Measurements from ENCODE around the gene ISM2.
"Not testable (repeated sequence)": the region's sequence is repeated elsewhere in the genome, so short reads cannot be mapped to it uniquely, and the experiment has no call there.

The ISM2 gene

DNA sequence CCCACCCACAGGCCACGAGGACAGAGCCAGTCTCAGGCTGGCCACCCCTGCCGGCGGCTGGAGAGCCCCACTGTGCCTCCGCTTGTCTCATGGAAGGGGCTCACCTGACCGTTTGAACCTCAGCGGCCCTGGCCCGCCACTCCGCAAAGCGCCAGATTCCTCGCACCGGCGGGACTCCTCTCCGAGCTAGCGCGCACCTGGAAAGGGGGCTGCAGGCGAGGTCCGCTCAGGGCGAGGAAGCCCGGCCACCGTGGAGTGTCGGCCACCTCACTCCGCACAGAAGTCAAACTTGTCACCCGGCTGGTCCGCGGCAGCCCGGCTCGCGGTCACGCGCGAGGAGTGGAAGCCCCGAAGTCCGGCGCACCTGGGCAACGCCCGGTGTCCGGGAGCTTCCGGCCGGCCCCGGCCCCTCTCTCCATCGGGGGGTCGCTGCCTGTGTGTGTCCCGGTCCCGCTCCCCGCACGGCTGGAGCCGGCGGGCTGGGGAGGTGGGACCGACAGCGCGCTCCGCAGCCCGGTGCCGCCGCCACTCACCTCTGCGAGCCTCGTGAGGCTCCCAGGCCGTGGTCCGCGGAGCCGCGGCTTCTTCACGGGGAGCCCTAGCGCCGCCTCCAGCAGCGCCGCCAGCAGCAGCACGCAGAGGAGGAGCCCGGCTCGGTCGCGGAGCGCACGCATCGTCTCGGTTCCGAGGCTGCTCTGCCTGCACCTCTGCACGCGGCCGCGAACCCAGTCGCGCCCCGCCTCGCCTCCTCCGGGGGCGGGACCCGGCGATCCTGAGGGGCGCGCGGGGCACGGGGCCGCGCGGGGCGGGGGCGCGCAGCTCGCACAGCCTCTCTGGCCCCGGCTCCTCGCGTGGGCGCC is at the start of gene ISM2:
Gene ISM2, minus strand, starts transcription at position 697 of the 860 bp plus-strand sequence. Its CDS starts 23 bp downstream, at position 674.
- DNase-seq: peak; percentile 43 to 47

DNA sequence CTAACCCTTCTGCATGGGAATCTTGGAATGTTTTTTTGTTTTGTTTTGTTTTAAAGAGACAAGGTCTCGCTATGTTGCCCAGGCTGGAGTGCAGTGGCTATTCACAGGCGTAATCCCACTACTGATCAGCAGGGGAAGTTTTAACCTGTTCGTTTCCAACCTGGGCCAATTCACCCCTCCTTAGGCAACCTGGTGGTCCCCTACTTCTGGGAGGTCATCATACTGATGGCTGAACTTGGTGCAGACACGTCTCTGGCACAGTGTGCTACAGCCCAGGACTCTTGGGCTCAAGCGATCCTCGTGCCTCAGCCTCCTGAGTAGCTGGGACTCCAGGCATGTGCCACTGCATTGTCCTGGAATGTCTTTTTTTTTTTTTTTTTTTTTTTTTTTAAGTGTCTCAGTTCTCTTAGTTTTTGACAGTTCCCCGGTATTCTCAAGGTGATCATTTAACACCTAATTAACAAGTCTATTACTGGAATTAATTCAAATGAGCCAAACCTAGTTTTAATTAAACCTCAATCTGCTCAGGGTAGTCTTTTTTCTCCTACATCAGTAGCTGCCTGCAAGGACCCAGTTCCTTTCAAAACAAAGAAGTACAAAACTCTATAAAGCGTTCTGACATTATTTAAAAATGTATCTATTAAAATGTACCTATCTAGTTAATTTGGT is 49.0 kb upstream of the ISM2 start:
- DNase-seq: no peak

DNA sequence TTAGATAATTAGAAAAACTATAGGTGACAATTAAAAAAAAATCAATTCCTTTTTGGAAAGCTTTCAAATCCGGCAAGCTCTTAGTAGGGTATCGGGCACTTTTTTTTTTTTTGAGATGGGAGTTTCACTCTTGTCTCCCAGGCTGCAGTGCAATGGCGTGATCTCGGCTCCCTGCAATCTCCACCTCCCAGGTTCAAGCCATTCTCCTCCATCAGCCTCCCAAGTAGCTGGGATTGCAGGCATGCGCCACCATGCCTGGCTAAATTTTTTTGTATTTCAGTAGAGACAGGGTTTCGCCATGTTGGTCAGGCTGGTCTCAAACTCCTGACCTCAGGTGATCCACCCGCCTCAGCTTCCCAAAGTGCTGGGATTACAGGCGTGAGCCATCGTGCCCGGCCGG is 46.6 kb upstream of the ISM2 start:
- DNase-seq: not testable (repeated sequence)

DNA sequence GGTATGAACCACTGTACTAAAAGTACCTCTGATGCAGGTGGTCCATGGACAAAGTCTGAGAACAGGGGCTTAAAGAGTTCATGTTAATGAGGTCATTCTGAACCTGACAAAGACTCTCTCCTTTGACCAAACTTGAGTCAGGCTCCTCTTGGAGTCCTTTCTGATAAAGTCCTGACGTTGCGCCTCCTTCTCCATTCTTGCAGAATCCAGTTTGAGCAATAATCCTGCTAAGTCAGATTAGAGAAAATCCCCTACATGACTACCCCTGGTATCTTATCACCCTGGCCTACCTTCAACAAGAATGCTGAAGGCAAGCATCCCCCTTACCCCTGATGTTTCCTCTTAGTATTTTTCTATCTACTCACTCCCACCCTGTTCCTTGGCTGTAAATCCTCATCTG is 46.0 kb upstream of the ISM2 start:
- no peak for DNase-seq

DNA sequence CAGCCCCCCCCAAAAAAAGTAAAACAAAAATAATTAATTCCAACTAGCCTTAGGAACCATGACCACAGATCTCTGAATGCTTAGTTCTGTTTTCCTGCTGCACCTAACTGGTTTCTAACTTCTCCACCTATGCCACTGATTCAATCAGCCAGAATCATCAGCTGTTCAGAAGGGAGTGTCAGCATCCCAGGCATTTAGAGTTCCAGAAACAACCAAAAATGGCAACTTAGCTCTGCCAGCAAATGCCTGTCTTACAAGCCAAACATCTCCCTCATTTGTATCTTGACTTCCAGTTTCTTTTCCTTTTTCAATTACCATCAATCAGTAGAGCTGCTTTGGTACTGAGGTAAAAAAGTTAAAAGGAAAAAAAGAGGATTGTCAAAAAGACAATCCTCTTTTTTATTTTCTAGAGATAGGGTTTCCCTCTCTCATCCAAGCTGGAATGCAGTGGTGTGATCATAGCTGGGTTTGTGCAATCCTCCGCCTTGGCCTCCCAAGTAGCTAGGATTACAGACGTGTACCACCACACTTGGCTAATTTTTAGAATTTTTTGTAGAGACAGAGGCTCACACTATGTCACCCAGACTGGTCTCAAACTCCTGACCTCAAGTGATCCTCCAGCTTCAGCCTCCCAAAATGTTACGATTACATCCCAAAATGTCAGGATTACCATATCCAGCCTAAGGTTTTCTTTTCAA is 45.2 kb upstream of the ISM2 start:
- DNase-seq: no peak

DNA sequence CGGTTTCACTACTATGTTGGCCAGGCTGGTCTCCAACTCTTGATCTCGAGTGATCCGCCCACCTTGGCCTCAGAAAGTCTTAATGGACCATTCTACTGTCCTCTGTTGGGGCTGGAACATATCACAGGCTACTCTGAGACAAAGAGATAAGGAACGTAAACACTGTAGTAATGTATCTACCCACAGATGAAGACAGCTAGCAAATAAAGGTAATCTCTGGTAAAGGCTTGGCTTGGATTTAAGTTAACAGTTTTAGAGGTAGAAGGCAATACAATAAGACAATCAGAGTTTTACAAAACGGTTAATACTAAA is 44.6 kb upstream of the ISM2 start:
- no peak for DNase-seq

DNA sequence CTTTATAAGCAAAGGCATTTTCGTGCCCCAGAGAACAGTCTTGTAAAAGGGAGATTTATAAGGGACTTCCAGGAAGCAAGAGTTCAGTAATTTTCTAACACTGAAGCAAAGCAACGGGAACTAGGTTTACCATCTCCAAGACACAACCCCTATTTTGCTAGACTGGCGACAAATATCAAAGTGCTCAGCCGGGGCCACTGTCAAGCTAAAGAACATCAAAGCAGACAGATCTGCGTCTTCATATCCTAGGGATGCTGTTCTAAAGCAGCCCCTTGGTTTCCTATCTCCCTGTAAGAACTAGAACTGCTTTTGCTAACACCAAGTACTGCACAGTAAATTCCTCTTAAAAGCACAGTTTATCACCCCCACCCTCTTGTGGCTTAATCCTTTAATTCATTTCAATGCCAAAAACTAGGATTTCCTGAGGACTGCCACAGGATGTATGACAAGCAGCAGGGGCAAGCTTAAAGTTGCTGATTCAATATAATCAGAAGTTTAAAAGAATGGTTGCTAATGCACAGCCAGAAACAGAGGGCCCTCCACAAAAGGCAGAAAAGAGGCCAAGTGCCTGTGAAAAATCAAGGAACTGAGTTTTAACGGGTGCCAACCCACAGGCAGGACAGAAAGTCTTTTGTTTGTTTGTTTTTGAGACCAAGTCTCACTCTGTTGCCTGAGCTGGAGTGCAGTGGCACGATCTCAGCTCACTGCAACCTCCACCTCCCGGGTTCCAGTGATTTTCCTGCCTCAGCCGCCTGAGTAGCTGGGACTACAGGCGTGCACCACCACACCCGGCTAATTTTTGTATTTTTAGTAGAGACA is 44.0 kb upstream of the ISM2 start:
- DNase-seq: no peak

DNA sequence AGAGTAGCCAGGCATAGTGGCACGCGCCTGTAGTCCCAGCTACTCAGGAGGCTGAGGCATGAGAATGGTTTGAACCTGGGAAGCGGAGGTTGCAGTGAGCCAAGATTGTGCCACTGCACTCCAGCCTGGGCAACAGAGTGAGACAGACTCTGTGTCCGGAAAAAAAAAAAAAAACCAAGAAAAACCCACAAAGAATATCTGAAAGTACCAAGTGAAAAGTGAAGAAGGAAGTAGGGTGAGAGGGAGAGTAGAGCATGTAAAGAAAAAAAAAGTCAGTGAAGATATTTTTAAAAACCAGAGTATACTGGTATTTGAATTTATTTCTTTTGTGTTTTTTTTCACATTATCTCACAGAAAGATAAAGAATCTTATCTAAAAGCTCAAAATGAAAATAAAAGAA is 43.3 kb upstream of the ISM2 start:
- DNase-seq: no peak

DNA sequence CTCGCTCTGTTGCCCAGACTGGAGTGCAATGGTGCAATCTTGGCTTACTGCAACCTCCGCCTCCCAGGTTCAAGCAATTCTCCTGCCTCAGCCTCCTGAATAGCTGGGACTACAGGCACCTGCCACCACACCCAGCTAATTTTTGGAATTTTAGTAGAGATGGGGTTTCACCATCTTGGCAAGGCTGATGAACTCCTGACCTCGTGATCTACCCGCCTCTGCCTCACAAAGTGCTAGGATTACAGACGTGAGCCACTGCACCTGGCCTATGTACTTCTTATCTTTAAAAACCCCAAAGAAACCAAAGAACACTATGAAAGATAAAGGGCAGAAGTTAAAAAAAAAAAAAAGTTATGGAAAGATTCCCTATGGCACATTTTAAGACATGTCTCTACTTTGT is 38.3 kb upstream of the ISM2 start:
- DNase-seq: not testable (repeated sequence)

DNA sequence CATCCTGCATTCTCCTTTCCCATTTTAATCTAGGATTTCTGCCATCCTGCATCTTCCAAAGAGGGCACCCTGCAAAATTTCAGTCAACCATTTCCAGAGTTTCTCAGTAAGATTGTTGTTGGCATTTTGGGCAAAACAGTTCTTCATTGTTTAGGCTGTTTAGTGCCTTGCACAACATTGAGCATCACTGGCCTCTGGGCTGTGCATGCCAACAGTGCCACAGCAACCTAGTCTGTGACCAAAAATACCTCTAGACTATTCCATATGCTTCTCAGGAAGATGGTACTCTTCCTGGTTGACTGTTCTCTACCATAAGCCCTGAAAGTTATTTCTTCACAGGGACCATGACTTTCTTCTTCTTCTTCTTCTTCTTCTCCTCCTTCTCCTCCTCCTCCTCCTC is 32.5 kb upstream of the ISM2 start:
- DNase-seq: no peak

DNA sequence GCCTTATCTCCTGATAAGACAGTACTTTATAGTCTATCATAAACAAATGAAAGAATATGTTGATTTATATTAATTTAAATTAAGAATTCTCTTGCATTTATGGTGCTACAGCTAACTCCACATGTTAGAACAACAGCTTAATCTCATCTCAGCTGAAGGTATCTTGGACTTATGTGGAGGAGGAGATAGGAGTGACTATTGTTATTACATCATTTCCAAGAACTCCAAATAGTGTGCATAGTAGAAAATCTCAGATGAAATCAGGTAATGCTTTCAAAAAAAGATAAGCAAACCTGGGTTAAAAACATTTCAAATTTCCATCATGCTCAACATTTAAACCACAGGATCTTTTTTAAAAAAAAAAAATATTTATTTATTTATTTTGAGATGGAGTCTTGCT is 31.3 kb upstream of the ISM2 start:
- DNase-seq: no peak

DNA sequence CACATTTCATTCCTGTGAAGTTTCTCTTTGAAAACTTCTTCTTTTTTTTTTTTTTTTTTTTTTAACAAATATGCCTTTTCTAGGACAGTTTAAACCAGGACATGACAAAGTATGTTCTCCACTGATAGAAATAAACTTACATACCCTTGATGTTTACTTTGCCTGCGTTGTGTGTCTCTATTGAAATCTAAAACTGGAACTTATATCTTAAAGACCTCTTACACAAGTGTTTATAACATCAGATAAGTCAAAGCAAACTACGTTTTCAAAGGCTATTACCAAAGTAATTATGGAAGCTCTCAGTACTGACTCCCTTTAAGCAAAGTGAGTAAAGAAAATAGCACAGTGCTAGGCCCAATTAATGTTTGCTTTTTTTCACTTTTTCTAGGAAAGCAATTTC is 30.6 kb upstream of the ISM2 start:
- DNase-seq: no peak

DNA sequence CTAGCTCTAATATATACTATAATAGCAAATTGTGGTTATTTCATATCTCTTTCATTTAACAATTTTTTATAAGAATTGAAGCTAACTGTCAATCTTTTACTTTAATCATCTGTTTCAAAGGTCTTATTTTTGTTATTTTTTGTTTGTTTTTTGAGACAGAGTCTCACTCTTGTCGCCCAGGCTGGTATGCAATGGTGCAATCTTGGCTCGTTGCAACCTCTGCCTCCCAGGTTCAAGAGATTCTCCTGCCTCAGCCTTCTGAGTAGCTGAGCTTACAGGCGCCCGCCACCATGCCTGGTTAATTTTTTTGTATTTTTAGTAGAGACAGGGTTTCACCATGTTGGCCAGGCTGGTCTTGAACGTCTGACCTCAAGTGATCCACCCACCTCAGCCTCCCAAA is 30.1 kb upstream of the ISM2 start:
- not testable (repeated sequence) for DNase-seq

DNA sequence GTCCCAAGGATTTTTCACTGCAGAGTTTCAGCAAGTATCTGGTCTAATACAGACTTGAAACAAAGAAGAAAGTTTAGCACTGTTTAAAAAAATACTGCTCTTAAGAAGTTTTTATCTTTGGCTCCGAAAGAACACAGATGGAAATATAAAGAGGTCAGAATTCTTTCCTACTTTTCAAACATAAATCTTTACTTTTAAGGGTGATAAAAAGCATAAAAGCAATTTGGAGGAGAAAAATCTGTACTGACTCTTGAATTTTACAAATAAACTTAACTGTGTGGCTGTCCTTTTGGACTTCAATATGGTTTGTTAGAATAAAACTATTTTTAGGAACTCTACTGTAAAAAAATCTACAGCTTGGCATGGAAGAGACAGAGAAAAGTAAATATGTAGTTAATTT is 27.6 kb upstream of the ISM2 start:
- no peak for DNase-seq

DNA sequence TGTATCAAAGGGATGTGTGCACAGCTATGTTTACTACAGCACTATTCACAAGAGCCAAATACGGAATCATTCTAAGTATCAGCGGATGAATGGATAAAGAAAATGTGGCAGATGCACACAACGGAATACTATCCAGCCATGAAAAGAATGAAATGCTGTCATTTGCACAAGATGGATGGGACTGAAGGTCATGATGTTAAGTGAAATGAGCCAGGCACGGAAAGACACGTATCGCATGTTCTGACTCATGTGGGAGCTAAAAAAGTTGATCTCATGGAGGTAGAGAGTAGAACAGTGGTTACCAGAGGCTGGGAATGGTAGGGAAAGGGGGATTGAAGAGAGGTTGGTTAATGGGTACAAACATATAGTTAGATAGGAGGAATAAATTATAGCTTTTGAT is 25.9 kb upstream of the ISM2 start:
- DNase-seq: no peak

DNA sequence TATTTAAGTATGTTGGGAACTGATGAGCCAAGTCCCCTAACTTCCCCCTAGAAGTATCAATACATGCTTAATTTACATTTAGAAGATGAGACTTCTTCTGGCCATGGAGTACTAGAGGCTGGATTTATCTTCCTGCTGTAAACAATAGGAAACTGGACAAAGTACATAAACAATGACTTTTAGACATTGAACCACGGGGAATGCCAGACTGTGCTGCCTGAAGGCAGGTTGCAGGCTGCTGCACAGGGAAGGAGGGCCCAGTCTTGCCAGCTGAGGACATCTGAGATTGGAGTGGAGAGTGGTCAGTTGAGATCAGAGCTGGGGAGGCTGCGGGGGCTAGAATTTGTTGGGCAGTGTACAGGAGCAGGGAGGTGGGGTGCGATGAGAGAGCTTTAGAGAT is 24.5 kb upstream of the ISM2 start:
- no peak for DNase-seq

DNA sequence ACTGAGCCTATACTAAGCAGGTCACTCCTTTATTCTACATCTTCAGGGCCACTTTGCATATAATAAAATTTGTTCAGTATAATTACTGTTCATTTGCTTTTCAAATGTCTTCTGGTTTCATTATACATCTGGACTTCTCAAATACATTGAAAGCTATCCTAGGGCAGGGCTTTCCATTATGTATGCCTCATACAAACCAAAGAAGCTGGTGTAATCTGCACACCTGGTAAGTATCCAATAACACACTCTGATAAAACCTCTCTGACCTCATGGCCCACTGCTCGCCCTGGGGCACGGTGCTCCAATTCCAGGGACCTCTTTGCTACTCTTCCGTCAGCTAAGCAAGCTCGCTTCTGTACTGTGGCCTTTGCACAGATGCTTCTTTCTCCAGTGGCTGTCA is 21.9 kb upstream of the ISM2 start:
- no peak for DNase-seq

DNA sequence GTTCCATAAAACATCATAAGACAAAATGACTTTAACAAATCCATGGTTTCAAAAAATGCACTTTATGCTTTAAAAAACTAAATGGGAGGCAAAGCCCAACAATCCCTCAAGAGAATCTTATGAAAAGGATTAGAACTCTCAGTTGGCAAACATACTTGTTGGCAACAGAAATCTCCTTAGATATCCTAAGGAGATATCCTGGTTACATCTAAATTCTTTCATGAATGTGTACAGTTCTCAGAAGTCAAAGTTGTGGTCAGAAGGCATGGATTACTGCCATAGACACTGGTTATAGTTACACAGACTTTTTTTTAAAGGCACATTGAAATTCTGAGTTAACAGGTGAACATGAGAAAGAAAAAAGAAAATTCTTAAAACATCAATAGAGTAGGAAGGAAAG is 17.5 kb upstream of the ISM2 start:
- no peak for DNase-seq

DNA sequence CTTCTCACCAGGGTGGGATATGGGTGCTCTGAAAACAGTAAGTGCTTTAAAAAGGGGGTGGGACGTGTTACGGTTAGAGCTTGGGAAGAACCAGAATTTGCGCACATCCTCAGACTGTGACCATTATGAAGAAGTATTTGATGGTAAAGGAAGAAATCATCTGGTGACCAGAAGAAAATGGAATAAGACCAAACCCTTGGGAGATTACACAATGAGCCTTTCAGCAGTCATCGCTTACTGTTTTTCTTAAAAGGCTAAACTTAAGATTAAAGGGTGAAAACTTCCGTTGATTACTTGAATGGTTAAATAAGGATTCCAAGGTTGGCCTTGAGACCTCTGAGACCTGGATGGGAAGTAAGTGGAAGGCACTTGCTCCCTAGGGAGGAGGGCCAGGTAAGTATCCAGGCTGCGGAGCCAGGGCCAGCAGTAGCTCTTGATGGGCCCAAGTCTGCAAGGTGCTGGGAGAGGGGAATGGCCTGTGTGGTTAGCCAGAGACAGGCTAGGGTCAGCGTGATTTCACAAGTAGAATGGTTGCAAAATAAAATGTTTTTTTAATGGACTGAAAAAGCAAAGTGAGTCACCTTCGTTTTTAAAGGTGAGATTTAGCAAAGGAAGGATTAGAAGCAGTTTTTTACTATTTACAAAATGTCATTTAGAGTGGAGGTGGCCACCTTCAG is 13.0 kb upstream of the ISM2 start:
- no peak for DNase-seq

DNA sequence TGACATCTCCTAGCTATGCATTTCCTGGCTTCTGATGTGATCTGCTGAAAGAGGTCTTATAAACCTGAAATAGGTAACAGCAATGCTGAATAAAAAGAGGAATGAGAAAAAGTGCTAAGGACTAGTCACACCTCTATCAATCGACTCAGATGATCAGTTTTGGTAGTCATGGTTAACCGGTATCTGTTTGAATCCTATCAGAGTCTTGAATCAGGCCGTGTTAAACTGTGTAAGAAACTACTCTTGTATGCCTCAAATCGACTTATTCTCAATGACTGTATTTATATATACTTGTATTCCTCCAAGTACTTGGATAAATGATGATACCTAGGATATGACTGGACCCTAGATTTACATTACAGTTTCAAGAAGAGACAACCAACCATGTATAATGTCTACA is 10.8 kb upstream of the ISM2 start:
- no peak for DNase-seq

DNA sequence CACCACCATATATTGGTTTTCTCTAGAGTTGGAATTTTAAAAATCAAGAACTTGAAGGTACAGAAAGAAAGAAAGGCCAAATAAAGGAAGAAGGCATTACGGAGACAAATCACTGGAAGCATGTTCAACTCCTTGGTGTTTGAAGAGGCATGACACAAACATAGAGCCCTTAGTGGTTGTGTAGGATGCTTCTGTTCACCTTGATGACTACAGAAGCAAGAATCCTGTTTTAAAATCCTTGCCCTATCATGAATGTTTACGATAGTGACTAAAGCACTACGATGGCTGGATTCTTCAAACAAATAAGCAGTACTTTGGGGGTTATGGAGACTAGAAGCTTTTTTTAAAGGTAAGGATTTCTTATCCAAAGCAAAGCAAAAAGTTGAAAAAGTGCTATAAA is 10.3 kb upstream of the ISM2 start:
- DNase-seq: no peak

DNA sequence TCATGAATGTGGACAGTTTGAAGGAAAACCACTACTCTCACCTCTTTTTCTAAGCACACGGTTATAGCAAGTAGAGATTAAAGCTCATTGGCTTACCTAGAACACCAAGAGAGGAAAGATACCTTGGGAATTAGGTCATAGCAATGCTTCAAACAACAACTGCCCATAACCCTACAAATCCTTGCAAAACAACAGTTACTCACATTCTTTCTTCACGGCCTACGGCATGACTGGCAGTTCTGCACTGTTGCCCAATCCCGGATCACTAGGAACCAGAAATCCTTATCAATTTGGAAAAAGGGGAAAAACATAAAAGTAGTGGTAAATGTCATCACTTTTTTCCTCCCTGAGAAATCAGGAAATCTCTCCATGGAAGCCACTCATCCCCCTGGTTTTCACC is 9.6 kb upstream of the ISM2 start:
- DNase-seq: no peak

DNA sequence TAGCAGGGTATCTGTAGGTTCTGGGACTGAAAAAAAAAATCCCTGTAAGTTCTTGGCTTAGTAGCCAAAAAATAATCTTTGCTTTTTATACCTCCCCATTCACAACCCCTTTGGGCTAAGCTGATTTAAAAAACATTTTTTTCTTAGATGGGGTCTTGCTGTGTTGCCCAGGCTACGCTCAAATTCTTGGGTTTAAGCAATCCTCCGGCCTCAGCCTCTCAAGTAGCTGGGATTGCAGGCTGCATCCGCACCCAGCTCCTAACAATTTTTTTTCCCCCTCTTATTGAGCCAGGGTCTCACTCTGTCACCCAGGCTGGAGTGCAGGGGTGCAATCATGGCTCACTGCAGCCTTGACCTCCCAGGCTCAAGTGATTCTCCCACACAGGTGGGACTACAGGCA is 9.1 kb upstream of the ISM2 start:
- no peak for DNase-seq
